ENCODE measurements around the gene SPTBN4.
A peak's percentile ranks its signal among the peaks of the same experiment; 100 is the strongest.
"Not testable (repeated sequence)": the region's sequence is repeated elsewhere in the genome, so short reads cannot be mapped to it uniquely, and the experiment has no call there.

The SPTBN4 gene

DNA sequence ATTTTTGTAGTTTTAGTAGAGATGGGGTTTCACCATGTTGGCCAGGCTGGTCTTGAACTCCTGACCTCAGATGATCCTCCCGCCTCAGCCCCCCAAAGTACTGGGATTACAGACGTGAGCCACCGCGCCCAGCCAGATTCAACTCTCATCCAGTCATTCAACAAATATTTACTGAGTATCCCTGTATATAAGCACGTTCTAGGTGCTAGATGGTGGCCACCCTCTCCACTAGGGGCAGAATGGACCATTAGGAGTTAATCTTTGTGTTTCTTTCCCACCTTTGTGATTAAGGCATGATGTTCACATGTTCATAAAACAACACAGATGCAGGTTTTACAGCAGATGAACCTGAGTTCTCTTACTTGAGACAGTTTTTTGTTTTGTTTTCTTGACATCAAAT lies 117.2 kb downstream of the SPTBN4 start:
- DNase-seq: no peak

DNA sequence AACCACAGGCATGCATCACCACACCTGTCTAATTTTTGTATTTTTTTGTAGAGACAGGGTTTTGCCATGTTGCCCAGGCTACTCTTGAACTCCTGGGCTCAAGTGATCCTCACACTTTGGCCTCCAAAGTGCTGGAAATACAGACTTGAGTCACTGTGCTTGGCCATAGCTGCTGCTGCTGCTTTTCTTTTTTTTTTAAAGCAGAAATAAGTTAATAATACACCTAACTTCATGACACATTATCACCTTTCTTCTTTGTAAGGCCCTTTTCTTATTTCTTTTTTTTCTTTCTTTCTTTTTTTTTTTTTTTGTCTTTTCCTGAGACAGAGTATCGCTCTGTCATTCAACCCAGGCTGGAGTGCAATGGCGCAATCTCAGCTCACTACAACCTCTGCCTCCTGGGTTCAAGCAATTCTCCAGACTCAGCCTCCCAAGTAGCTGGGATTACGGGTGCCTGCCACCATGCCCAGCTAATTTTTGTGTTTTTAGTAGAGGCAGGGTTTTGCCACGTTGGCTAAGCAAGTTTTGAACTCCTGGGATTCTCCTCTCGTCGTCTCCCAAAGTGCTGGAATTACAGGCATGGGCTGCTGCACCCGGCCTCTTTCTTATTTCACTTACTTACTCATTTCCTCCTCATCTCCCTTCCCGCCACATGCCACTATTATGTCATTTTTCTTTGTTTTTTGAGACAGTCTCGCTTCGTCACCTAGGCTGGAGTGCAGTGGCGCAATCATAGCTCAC lies 118.6 kb downstream of the SPTBN4 start:
- DNase-seq: no peak

GRCh38 chr19:40585982-40586422 lies 119.2 kb downstream of the SPTBN4 start:
- DNase-seq: no peak

- no peak for DNase-seq
Observed at GRCh38 chr19:40586611-40587010, 119.8 kb downstream of the SPTBN4 start.

DNA sequence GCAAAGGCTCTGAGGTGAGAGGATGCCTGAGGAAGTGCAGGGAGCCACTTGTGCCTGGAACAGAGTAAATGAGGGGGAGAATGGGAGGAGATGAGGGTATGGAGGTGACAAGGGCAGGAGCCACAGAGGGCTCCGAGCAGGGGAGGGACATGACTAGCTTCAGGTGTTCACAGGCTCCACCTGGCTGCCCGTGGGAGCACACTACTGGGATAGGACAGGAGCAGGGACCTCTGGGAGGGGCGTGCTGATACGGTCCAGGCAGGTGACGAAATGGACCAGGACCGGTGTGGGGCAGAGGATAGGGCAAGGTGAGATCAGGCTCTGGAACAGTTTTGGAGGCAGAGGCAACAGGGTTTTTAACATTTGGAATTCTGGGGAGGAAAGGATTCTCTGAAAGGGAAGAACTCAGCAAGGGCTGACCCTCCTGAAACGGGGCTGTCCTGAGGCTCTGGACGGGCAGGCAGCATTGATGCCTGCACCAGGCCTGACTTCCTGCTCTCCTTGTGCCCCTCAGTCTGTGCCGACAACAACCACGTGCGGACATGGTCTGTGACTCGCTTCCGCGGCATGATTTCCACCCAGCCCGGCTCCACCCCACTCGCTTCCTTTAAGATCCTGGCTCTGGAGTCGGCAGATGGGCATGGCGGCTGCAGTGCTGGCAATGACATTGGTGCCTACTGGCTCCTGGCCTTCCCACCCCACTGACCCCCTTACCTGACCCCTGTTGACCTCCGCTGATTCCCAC lies 121.5 kb downstream of the SPTBN4 start:
- DNase-seq: no peak

DNA sequence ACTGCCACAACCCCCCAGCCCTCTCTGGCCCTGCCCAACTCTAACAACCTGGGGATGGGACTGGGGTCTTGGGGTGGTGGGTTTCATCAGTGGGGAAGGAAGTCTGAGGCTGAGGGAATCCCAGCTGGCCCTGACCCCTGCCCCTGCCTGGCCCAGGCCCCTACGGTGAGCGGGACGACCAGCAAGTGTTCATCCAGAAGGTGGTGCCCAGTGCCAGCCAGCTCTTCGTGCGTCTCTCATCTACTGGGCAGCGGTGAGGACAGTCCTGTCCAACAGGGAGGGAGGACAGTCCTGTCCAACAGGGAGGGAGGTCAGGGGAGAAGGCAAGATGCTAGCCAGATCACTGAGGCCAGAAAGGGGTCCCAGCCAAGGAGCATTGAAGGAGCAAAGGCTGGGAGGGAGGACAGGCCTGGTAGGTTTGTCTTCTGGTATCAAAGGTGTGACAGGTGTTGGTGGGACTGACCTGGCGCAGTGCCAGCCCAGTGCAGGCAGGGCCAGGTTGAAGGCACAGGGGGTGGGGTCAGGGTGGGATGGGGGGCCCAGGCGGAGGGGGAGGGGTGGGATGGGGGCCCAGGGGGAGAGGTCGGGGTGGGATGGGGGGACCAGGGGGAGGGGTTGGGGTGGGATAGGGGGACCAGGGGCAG lies 122.2 kb downstream of the SPTBN4 start:
- DNase-seq: no peak

DNA sequence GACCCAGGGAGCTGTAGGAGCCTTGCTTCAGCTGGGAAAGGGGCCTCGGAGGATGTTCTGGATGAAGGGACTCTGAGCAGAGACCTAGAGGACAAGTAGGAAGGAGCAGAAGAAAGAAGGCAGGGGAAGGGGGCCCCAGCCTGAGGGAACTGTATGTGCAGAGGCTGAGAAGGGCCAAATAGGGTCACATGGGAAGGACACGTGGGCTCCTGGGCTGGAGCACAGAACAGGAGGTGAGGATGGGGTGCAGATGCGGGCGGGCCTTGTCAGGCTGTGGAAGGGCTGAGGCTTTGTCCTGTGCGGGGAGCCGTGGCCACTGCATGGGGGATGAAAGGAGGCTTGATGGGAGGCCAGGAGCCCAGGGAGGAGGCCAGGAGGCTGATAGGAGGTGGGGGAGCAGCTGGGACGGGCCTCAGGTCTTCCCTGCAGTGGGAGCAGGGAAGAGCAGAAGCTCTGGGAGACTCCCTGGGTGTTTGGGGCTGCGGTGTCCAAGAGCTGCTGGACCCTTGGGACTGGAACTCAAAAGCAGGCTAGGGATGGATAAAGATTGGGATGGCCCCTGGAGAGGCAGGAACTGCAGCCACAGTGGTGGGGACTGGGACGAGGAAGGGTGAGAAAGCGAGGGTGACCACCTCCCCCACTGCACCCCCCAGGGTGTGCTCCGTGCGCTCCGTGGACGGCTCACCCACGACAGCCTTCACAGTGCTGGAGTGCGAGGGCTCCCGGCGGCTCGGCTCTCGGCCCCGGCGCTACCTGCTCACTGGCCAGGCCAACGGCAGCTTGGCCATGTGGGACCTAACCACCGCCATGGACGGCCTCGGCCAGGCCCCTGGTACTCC lies 123.0 kb downstream of the SPTBN4 start:
- DNase-seq: no peak

DNA sequence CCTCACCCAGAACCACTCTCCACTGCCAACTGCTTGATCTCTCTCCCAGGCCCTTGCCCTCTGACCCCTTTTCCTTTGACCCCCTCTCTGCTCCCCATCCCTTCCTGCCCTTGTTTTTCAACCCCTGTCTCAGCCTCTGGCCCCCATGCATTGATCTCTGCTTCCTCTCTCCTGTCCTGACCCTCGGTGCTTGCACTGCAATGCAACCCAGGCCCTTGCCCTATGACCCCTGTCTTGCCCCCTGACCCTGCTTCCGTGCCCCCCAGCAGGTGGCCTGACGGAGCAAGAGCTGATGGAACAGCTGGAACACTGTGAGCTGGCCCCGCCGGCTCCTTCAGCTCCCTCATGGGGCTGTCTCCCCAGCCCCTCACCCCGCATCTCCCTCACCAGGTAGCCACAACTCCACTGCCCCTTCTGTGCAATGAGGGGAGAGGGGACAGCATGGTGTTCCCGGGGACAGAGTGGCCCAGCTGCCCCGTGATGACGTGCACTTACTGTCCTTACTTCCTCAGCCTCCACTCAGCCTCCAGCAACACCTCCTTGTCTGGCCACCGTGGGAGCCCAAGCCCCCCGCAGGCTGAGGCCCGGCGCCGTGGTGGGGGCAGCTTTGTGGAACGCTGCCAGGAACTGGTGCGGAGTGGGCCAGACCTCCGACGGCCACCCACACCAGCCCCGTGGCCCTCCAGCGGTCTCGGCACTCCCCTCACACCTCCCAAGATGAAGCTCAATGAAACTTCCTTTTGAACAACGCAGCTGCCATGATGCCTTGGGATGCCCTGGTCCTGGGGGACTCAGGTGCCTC lies 123.9 kb downstream of the SPTBN4 start:
- DNase-seq: no peak

GRCh38 chr19:40591724-40592123 lies 124.9 kb downstream of the SPTBN4 start:
- DNase-seq: not testable (repeated sequence)

GRCh38 chr19:40592170-40592569 lies 125.4 kb downstream of the SPTBN4 start:
- peak in 11 of 58 donors; percentile 10 to 75 (median 30) for DNase-seq

- DNase-seq: peak in 29 of 58 donors; percentile 15 to 73 (median 39)
Observed at GRCh38 chr19:40594255-40594654, 127.5 kb downstream of the SPTBN4 start.

DNA sequence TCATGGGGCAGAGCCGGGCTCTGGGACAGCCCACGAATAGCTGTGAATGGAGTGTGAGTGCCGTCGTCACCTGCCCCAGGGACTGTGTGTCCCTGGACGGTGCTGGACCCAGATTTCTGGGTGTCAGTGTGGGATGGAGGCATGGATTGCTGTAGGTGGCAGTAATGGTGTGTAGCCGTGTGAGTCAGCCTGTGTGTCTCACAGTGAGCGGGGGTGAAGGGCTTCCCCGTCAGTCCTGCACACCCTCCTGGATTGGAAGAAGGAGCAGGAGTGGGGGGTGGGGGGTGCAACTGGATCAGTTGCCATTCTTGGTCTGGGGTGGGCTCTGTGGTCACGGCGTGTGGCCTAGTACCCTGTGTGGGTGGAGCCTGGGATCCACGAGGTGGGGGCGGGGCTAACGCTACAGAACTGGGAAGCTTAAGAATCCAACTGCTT lies 127.9 kb downstream of the SPTBN4 start:
- peak in 23 of 58 donors; percentile 21 to 73 (median 51) for DNase-seq

- DNase-seq: peak in 14 of 58 donors; percentile 1 to 66 (median 22)
Observed at GRCh38 chr19:40596608-40597328, 130.0 kb downstream of the SPTBN4 start.

GRCh38 chr19:40597329-40597838 lies 130.6 kb downstream of the SPTBN4 start:
- DNase-seq: no peak

GRCh38 chr19:40598121-40598917 lies 131.5 kb downstream of the SPTBN4 start:
- DNase-seq: peak in 57 of 58 donors; percentile 14 to 91 (median 68)

DNA sequence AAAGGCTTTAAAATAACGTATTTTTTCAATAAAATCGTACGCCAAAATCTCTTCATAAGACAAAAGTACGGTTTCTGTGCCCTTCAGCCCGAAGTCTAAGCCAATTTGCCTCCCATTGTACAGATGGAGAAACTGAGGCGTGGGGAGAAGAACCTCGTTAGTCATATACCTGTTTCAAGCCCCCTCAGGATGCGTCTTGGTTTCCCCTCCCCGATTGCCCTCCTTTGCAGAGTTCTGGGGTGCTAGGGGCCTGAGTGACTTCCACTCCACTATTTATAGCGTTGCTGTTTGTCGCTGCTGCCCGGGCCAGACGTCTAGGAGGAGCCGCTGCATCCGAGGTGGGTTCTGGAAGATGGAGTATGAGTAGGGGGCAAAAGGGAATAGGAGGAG lies 132.1 kb downstream of the SPTBN4 start:
- DNase-seq: no peak

GRCh38 chr19:40599331-40599901 lies 132.6 kb downstream of the SPTBN4 start:
- peak in 1 of 58 donors; percentile 15 for DNase-seq
